Endothelial cell of umbilical vein (primary cell): ENCODE data around the gene ART3. TPM values are rescaled to one million over a fixed set of nuclear protein-coding genes. Genes with fewer than 3 reads are reported as not detected.

Source experiments
- BruUV-seq: library from RNA; stranded (reverse); fragments of 400-500 nt; replicated peaks from 2 replicates; lab custom pipeline; 2021; lab: Mats Ljungman, UMichigan
- CTCF ChIA-PET: fragments of 300-600, 350-600 bp; sonication (Branson Sonifier 250); formaldehyde crosslinking; loops from one replicate; lab custom pipeline; 2021; ENCODE audit warnings: antibody characterized with exemption, inconsistent platforms; lab: Charles Lee
- POLR2A ChIA-PET: fragments of 300-600, 350-600 bp; sonication (Branson Sonifier 250); formaldehyde crosslinking; loops from one replicate; lab custom pipeline; 2021; ENCODE audit warnings: antibody characterized with exemption, inconsistent platforms; lab: Charles Lee
- DNase-seq: peaks from one replicate; pipeline ENCODE4 v3.0.0-alpha.2; 2011; ENCODE audit warnings: low read depth, low spot score
- FAIRE-seq: peaks from 2 replicates; lab custom pipeline; 2011; peaks lifted over from hg19 to GRCh38; lab: Jason Lieb, UNC
- H2AFZ ChIP-seq: 2 replicates; pipeline ENCODE4 v1.6.0; 2012; ENCODE audit warnings: low read depth, low read length, control low read depth, inconsistent platforms
- H3K27ac ChIP-seq: 2 replicates; pipeline ENCODE4 v1.5.1; 2011; ENCODE audit warnings: low read depth, mild to moderate bottlenecking, control low read depth, low read length, moderate library complexity; ENCODE audit not compliant: insufficient read depth
- H3K27me3 ChIP-seq, 2 experiments: 2 replicates each; pipeline versions ENCODE4 v1.6.0 to v1.6.1; 2011; ENCODE audit warnings: low read length in 2 of 2, mixed read lengths in 1 of 2; ENCODE audit not compliant: control insufficient read depth in 2 of 2, insufficient read depth in 2 of 2
- H3K36me3 ChIP-seq, 2 experiments: 2 replicates in 1 of 2; 3 replicates in 1 of 2; pipeline ENCODE4 v1.5.1; 2011; ENCODE audit warnings: low read length in 2 of 2, mild to moderate bottlenecking in 1 of 2, moderate library complexity in 1 of 2; ENCODE audit not compliant: control insufficient read depth in 2 of 2, insufficient read depth in 2 of 2; ENCODE audit errors: extremely low read depth in 1 of 2
- H3K4me1 ChIP-seq: 3 replicates; pipeline ENCODE4 v1.5.1; 2011; ENCODE audit warnings: mild to moderate bottlenecking, low read length; ENCODE audit not compliant: control insufficient read depth, insufficient read depth; ENCODE audit errors: extremely low read depth
- H3K4me2 ChIP-seq: 2 replicates; pipeline ENCODE4 v1.6.1; 2011; ENCODE audit warnings: low read length, control low read depth, mixed read lengths; ENCODE audit not compliant: insufficient read depth
- H3K4me3 ChIP-seq, 3 experiments: fragments of 200-600 bp in 1 of 3; sonication (generic), shearing (Covaris generic) in 1 of 3; replicated peaks in 1 of 3; 2 replicates each; pipeline ENCODE4 v1.5.1; 2011 to 2016; ENCODE audit warnings: control low read depth in 3 of 3, low read length in 3 of 3, mild to moderate bottlenecking in 2 of 3, inconsistent platforms in 1 of 3, low read depth in 1 of 3, moderate library complexity in 1 of 3; ENCODE audit not compliant: insufficient read depth in 1 of 3
- H3K79me2 ChIP-seq: 2 replicates; pipeline ENCODE4 v1.6.0; 2012; ENCODE audit warnings: low read length, inconsistent platforms; ENCODE audit not compliant: control insufficient read depth, insufficient read depth
- H3K9ac ChIP-seq: replicated peaks from 2 replicates; pipeline ENCODE3; 2011; ENCODE audit warnings: low read length, control low read depth; ENCODE audit not compliant: insufficient read depth; ENCODE audit errors: extremely low read depth
- H3K9me1 ChIP-seq: replicated peaks from 3 replicates; pipeline ENCODE4 v1.6.0; 2011; ENCODE audit warnings: mild to moderate bottlenecking, low read length; ENCODE audit not compliant: control insufficient read depth, insufficient read depth; ENCODE audit errors: extremely low read depth
- H3K9me3 ChIP-seq: replicated peaks from 2 replicates; pipeline ENCODE4 v1.5.1; 2012; ENCODE audit warnings: low read length, inconsistent platforms; ENCODE audit not compliant: control insufficient read depth, insufficient read depth
- H4K20me1 ChIP-seq: replicated peaks from 2 replicates; pipeline ENCODE3; 2011; ENCODE audit warnings: mild to moderate bottlenecking, low read length; ENCODE audit not compliant: control insufficient read depth, insufficient read depth; ENCODE audit errors: extremely low read depth
- CTCF ChIP-seq, 2 donors: IDR thresholded peaks; 1 replicate in 1 of 2; 2 replicates in 1 of 2; pipeline ENCODE4 v1.5.1; 2011; ENCODE audit warnings: low read length in 2 of 2, mild to moderate bottlenecking in 2 of 2, moderate library complexity in 2 of 2, control low read depth in 1 of 2, inconsistent platforms in 1 of 2, low read depth in 1 of 2; ENCODE audit not compliant: insufficient read depth in 1 of 2; ENCODE audit errors: extremely low read depth in 1 of 2
- EZH2 ChIP-seq: IDR thresholded peaks from 2 replicates; pipeline ENCODE4 v1.6.1; 2012; ENCODE audit warnings: borderline replicate concordance, low read depth, mild to moderate bottlenecking, moderate library complexity, low read length, inconsistent platforms; ENCODE audit not compliant: severe bottlenecking
- FOS ChIP-seq: IDR thresholded peaks from 2 replicates; pipeline ENCODE4 v1.6.1; 2011; ENCODE audit warnings: mild to moderate bottlenecking, low read length, moderate library complexity, borderline replicate concordance; ENCODE audit not compliant: insufficient read depth
- GATA2 ChIP-seq: IDR thresholded peaks from 2 replicates; pipeline ENCODE4 v1.7.0; 2011; ENCODE audit warnings: low read depth, mild to moderate bottlenecking, moderate library complexity, mixed read lengths, low read length; ENCODE audit not compliant: insufficient read length, insufficient read depth
- JUN ChIP-seq: IDR thresholded peaks from 2 replicates; pipeline ENCODE4 v1.6.1; 2011; ENCODE audit warnings: borderline replicate concordance, low read depth; ENCODE audit not compliant: insufficient read length, insufficient read depth
- MAX ChIP-seq: IDR thresholded peaks from 2 replicates; pipeline ENCODE4 v1.6.1; 2011; ENCODE audit not compliant: insufficient read depth, insufficient read length
- MYC ChIP-seq: IDR thresholded peaks from one replicate; pipeline ENCODE4 v1.6.1; 2011; ENCODE audit warnings: mild to moderate bottlenecking, low read depth, low read length
- POLR2A ChIP-seq: IDR thresholded peaks from 2 replicates; pipeline ENCODE4 v1.6.1; 2012; ENCODE audit warnings: low read depth, mild to moderate bottlenecking, control low read depth, low read length
- POLR2AphosphoS5 ChIP-seq: IDR thresholded peaks from 2 replicates; pipeline ENCODE4 v1.6.1; 2012; ENCODE audit warnings: low read depth, mild to moderate bottlenecking, control low read depth, low read length, moderate library complexity; ENCODE audit not compliant: insufficient read depth
- dilution Hi-C: fragments of 300-500 bp; cut with MboI; formaldehyde crosslinking; loops from one replicate; pipeline ENCODE4 v1.15.0; 2019; ENCODE audit warnings: low sequenced_read_pairs; ENCODE audit not compliant: extremely low pct_ligation_motif_present
- intact Hi-C: fragments of 100-400 bp; cut with micrococcal nuclease; formaldehyde crosslinking; loops from one replicate; pipeline ENCODE4 v1.10.0; 2022
- polyA plus RNA-seq, 4 experiments: library from polyadenylated mRNA; depleted of rRNA in 3 of 4; stranded (reverse) in 3 of 4; unstranded in 1 of 4; fragments of >200 nt; gene quantifications; 2 replicates each; pipeline versions ENCODE4 v1.2.1 to v1.2.3, GENCODE V29; 2011 to 2012; ENCODE audit warnings: missing spikeins in 1 of 4
- total RNA-seq: library from RNA; stranded (reverse); gene quantifications from 2 replicates; pipeline ENCODE4 v1.2.3, GENCODE V29; 2021

The ART3 gene
- total and polyA plus RNA-seq, 2 donors (not counting 3 experiments of a cell fraction or from before 2014, with no cell fraction given): not detected

- peak overlapping the region; percentile 98 for H3K4me2 ChIP-seq
- dilution Hi-C loops: no loop called here
- POLR2A ChIA-PET: interaction anchor here (1.1 kb wide), 1 partner anchor 15 kb away, joined by 3 read pairs; no protein-coding TSS in a partner anchor
- H3K27me3 ChIP-seq: no peaks in the 10 kb centered on the region
- peaks cover 7% of the 10 kb centered on the region for H4K20me1 ChIP-seq
- no peaks in the 10 kb centered on the region for H3K9me1 ChIP-seq
- no peak for TF ChIP-seq EZH2
- TF ChIP-seq GATA2: no peak
- TF ChIP-seq MYC: no peak
- TF ChIP-seq POLR2AphosphoS5: no peak
- no peak for TF ChIP-seq MAX
- no peak for TF ChIP-seq JUN
- TF ChIP-seq POLR2A: no peak
- no peak for TF ChIP-seq FOS
- no peak for TF ChIP-seq CTCF (IDR thresholded peaks at IDR 0.05; ENCODE audit: extremely low read depth in 1 of 2, insufficient read depth in 1 of 2, low read depth in 1 of 2, low read length in 2 of 2)
- H3K4me1 ChIP-seq: peaks cover 23% of the 10 kb centered on the region
- peak overlapping the region; percentile 71 for H3K27ac ChIP-seq
- peaks cover 41% of the 10 kb centered on the region for H3K79me2 ChIP-seq
- BruUV-seq: TSS peak; percentile 35
- peaks cover 0 to 2% of the 10 kb centered on the region in 2 experiments for H3K36me3 ChIP-seq
- peak overlapping the region; percentile 90 for H3K9ac ChIP-seq
- CTCF ChIA-PET: interaction anchor here (1.4 to 2.6 kb wide), 3 partner anchors 32 to 230 kb away, joined by 4 to 8 read pairs (median 5); no protein-coding TSS in a partner anchor
- DNase-seq (peak; percentile 77), FAIRE-seq (no peak)
- intact Hi-C loops: loop anchor here (1.0 to 10.0 kb wide), 4 partner anchors 66 to 927 kb away; partner anchors contain the start of genes CCNI, SCARB2 and SDAD1
- H2AFZ ChIP-seq: peak overlapping the region; percentile 45
- peak overlapping the region; percentile 87 to 91 (median 89) for H3K4me3 ChIP-seq
- H3K9me3 ChIP-seq: no peaks in the 10 kb centered on the region
Measured at GRCh38 chr4:76147454-76148141, 73.1 kb downstream of the ART3 start.
